Fibroblast of the aortic adventitia (primary cell): ENCODE measurements around the gene ATP1B3. TPM values are rescaled to one million over a fixed set of nuclear protein-coding genes. Genes with fewer than 3 reads are reported as not detected.

Experiments used
- DNase-seq: peaks from one replicate; pipeline ENCODE4 v3.0.0-alpha.2; 2010; ENCODE audit warnings: low read depth
- H3K4me3 ChIP-seq: 2 replicates; pipeline ENCODE4 v1.5.1; 2011; ENCODE audit warnings: low read depth, mild to moderate bottlenecking, control low read depth, low read length, moderate library complexity
- CTCF ChIP-seq: IDR thresholded peaks from 2 replicates; pipeline ENCODE4 v1.5.1; 2011; ENCODE audit warnings: mild to moderate bottlenecking, low read length, control low read depth, inconsistent platforms; ENCODE audit not compliant: insufficient read depth
- total RNA-seq: library from RNA; depleted of rRNA; stranded (reverse); fragments of >200 nt; gene quantifications from 2 replicates; pipeline ENCODE4 v1.2.3, GENCODE V29; 2012; ENCODE audit warnings: low replicate concordance

Gene ATP1B3
- total RNA-seq, 1 donor: 70.2 TPM

- no peak for DNase-seq
- no peak overlapping the region for H3K4me3 ChIP-seq
- TF ChIP-seq CTCF: no peak
Observed at GRCh38 chr3:141859651-141860050, 16.8 kb upstream of the ATP1B3 start.

GRCh38 chr3:141860086-141860669 lies 16.3 kb upstream of the ATP1B3 start:
- TF ChIP-seq CTCF: no peak
- DNase-seq: no peak

GRCh38 chr3:141860766-141861513 lies 15.5 kb upstream of the ATP1B3 start:
- no peak overlapping the region for H3K4me3 ChIP-seq
- DNase-seq: peak; percentile 78
- no peak for TF ChIP-seq CTCF

More at GRCh38 chr3:141860086-141860669, 16.3 kb upstream of the ATP1B3 start:
- H3K4me3 ChIP-seq: no peak overlapping the region

GRCh38 chr3:141862279-141862816 lies 14.1 kb upstream of the ATP1B3 start:
- TF ChIP-seq CTCF: no peak
- no peak overlapping the region for H3K4me3 ChIP-seq
- DNase-seq: no peak

- no peak overlapping the region for H3K4me3 ChIP-seq
- TF ChIP-seq CTCF: no peak
- DNase-seq: peak; percentile 47
Observed at GRCh38 chr3:141863491-141863890, 13.0 kb upstream of the ATP1B3 start.

- no peak for DNase-seq
- no peak for TF ChIP-seq CTCF
- no peak overlapping the region for H3K4me3 ChIP-seq
Observed at GRCh38 chr3:141864281-141864970, 12.0 kb upstream of the ATP1B3 start.
